Upper lobe of left lung (tissue), 4 donors: ENCODE measurements around the gene MT1B.
"Not testable (repeated sequence)": the region's sequence is repeated elsewhere in the genome, so short reads cannot be mapped to it uniquely, and the experiment has no call there.

Experiments used
- CTCF ChIP-seq, 6 experiments: fragments of 450-650 bp in 4 of 6; fragments of 200-600 bp in 2 of 6; sonication (generic) in 2 of 6; IDR thresholded peaks; one replicate each; pipeline ENCODE4 v1.5.1; 2016 to 2019; ENCODE audit warnings: antibody characterized with exemption in 6 of 6
- EP300 ChIP-seq, 4 donors: sonication (generic); formaldehyde crosslinking; IDR thresholded peaks; one replicate each; pipeline ENCODE4 v1.5.1; 2017; ENCODE audit warnings: antibody characterized with exemption in 4 of 4, control low read depth in 2 of 4
- POLR2A ChIP-seq, 4 donors: fragments of 450-650 bp; IDR thresholded peaks; one replicate each; pipeline ENCODE4 v1.5.1; 2016 to 2017; ENCODE audit warnings: antibody characterized with exemption in 4 of 4, mild to moderate bottlenecking in 2 of 4
- POLR2AphosphoS5 ChIP-seq, 2 donors: sonication (generic); formaldehyde crosslinking; IDR thresholded peaks; one replicate each; pipeline ENCODE4 v1.5.1; 2017; ENCODE audit warnings: antibody characterized with exemption in 2 of 2

GRCh38 chr16:56672171-56672570 is 20.5 kb downstream of the MT1B start:
- TF ChIP-seq POLR2A, CTCF, EP300, POLR2AphosphoS5 (IDR thresholded peaks at IDR 0.05): not testable (repeated sequence)
